Liver (tissue), 9 donors: Measurements from ENCODE around the gene MAP2K7. TPM values are rescaled to one million over a fixed set of nuclear protein-coding genes. Genes with fewer than 3 reads are reported as not detected.

Experiments used
- DNase-seq: peaks from one replicate; pipeline ENCODE4 v3.0.0-alpha.2; 2017; ENCODE audit warnings: low spot score
- H3K27ac ChIP-seq, 2 donors: one replicate each; pipeline ENCODE4 v1.7.0; 2013; ENCODE audit warnings: inconsistent platforms in 2 of 2, low read length in 2 of 2, control low read depth in 1 of 2, low read depth in 1 of 2, mild to moderate bottlenecking in 1 of 2
- H3K27me3 ChIP-seq, 4 donors: one replicate each; pipeline versions ENCODE4 v1.6.1 to v1.7.0; 2013; ENCODE audit warnings: low read length in 3 of 4, inconsistent platforms in 1 of 4, mild to moderate bottlenecking in 1 of 4, moderate library complexity in 1 of 4; ENCODE audit not compliant: control insufficient read depth in 4 of 4, insufficient read depth in 4 of 4
- H3K36me3 ChIP-seq, 4 donors: one replicate each; pipeline versions ENCODE4 v1.6.1 to v1.7.0; 2013; ENCODE audit warnings: low read length in 3 of 4, mild to moderate bottlenecking in 3 of 4, low read depth in 1 of 4, moderate library complexity in 1 of 4; ENCODE audit not compliant: control insufficient read depth in 4 of 4, insufficient read depth in 3 of 4
- H3K4me1 ChIP-seq, 4 donors: one replicate each; pipeline versions ENCODE4 v1.6.1 to v1.7.0; 2013; ENCODE audit warnings: low read length in 3 of 4, mild to moderate bottlenecking in 3 of 4, moderate library complexity in 1 of 4; ENCODE audit not compliant: control insufficient read depth in 4 of 4, insufficient read depth in 4 of 4
- H3K4me3 ChIP-seq, 3 donors: one replicate each; pipeline versions ENCODE4 v1.6.1 to v1.7.0; 2013; ENCODE audit warnings: low read length in 3 of 3, control low read depth in 1 of 3, low read depth in 1 of 3, mild to moderate bottlenecking in 1 of 3
- H3K9ac ChIP-seq, 2 donors: one replicate each; pipeline ENCODE4 v1.7.0; 2013; ENCODE audit warnings: low read length in 2 of 2, mild to moderate bottlenecking in 2 of 2, moderate library complexity in 2 of 2, control low read depth in 1 of 2, low read depth in 1 of 2
- H3K9me3 ChIP-seq, 4 donors: one replicate each; pipeline versions ENCODE4 v1.6.1 to v1.7.0; 2013; ENCODE audit warnings: low read length in 3 of 4; ENCODE audit not compliant: control insufficient read depth in 4 of 4
- ATF3 ChIP-seq: IDR thresholded peaks from 2 replicates; pipeline ENCODE4 v1.6.1; 2016; ENCODE audit warnings: antibody characterized with exemption
- CTCF ChIP-seq: fragments of 150-350 bp; IDR thresholded peaks from 2 replicates; pipeline ENCODE4 v1.5.1; 2017; ENCODE audit warnings: improper control_type of control experiment, low read depth, low read length; ENCODE audit not compliant: missing input control
- FOXA1 ChIP-seq: IDR thresholded peaks from 2 replicates; pipeline ENCODE4 v1.6.1; 2016; ENCODE audit warnings: antibody characterized with exemption
- FOXA2 ChIP-seq: IDR thresholded peaks from 2 replicates; pipeline ENCODE4 v1.6.1; 2016; ENCODE audit warnings: antibody characterized with exemption
- GABPA ChIP-seq, 2 donors: IDR thresholded peaks in 1 of 2; conservative IDR thresholded peaks in 1 of 2; 2 replicates each; pipeline ENCODE4 v1.6.1; 2016; ENCODE audit warnings: antibody characterized with exemption in 2 of 2, mild to moderate bottlenecking in 1 of 2, moderate library complexity in 1 of 2
- HNF4A ChIP-seq, 2 donors: conservative IDR thresholded peaks; 2 replicates each; pipeline ENCODE4 v1.6.1; 2016; ENCODE audit warnings: antibody characterized with exemption in 2 of 2, mild to moderate bottlenecking in 2 of 2
- HNF4G ChIP-seq: IDR thresholded peaks from 2 replicates; pipeline ENCODE4 v1.6.1; 2016; ENCODE audit warnings: antibody characterized with exemption
- JUND ChIP-seq, 2 donors: IDR thresholded peaks; 2 replicates each; pipeline ENCODE4 v1.6.1; 2016; ENCODE audit warnings: antibody characterized with exemption in 2 of 2
- MAX ChIP-seq: IDR thresholded peaks from 2 replicates; pipeline ENCODE4 v1.6.1; 2016; ENCODE audit warnings: antibody characterized with exemption
- NR2F2 ChIP-seq: IDR thresholded peaks from 2 replicates; pipeline ENCODE4 v1.6.1; 2016; ENCODE audit warnings: antibody characterized with exemption
- RAD21 ChIP-seq, 2 donors: IDR thresholded peaks; 2 replicates each; pipeline ENCODE4 v1.6.1; 2016; ENCODE audit warnings: antibody characterized with exemption in 2 of 2, mild to moderate bottlenecking in 2 of 2
- REST ChIP-seq: IDR thresholded peaks from 2 replicates; pipeline ENCODE4 v1.6.1; 2016; ENCODE audit warnings: antibody characterized with exemption, mild to moderate bottlenecking
- RXRA ChIP-seq, 2 donors: IDR thresholded peaks; 2 replicates each; pipeline ENCODE4 v1.6.1; 2017 to 2018; ENCODE audit warnings: antibody characterized with exemption in 2 of 2, mild to moderate bottlenecking in 1 of 2
- SP1 ChIP-seq: IDR thresholded peaks from 2 replicates; pipeline ENCODE4 v1.6.1; 2018; ENCODE audit warnings: antibody characterized with exemption, mild to moderate bottlenecking
- TAF1 ChIP-seq: conservative IDR thresholded peaks from 2 replicates; pipeline ENCODE4 v1.6.1; 2016; ENCODE audit warnings: antibody characterized with exemption, mild to moderate bottlenecking
- YY1 ChIP-seq: IDR thresholded peaks from 2 replicates; pipeline ENCODE4 v1.6.1; 2016; ENCODE audit warnings: antibody characterized with exemption, mild to moderate bottlenecking
- ZBTB33 ChIP-seq: IDR thresholded peaks from 2 replicates; pipeline ENCODE4 v1.6.1; 2016; ENCODE audit warnings: antibody characterized with exemption
- WGBS: extraction: QIAGEN DNeasy Blood & Tissue Kit; methylation state at CpG from one replicate; pipeline ENCODE4 v1.1.7; 2013; 5-methylcytosine and 5-hydroxymethylcytosine counted together
- polyA plus RNA-seq, 2 donors: library from polyadenylated mRNA; stranded (reverse) in 1 of 2; unstranded in 1 of 2; fragments of 200-250 nt in 1 of 2; fragments of >200 nt in 1 of 2; fragmentation: Nextera tagmentation in 1 of 2; extraction: Ambion mirVana in 1 of 2; gene quantifications; one replicate each; pipeline versions ENCODE4 v1.2.1 to v1.2.3, GENCODE V29; 2013 to 2015
- total RNA-seq, 2 donors: library from RNA; depleted of rRNA; stranded (reverse); fragments of >200 nt; gene quantifications; one replicate each; pipeline ENCODE4 v1.2.3, GENCODE V29; 2014
- donor health status: healthy.
- donor health status: healthy.
- donor health status: healthy.
- donor health status: healthy.
- donor health status: healthy.

MAP2K7 gene
- total and polyA plus RNA-seq, 4 donors, result 3.0 to 11.7 (median 9.5) TPM

- no peak overlapping the region for H3K27ac ChIP-seq
- H3K9me3 ChIP-seq, result no peaks in the 10 kb centered on the region
- H3K9ac ChIP-seq, result no peak overlapping the region
- H3K27me3 ChIP-seq, result no peaks in the 10 kb centered on the region
- DNase-seq, result no peak
- H3K4me1 ChIP-seq, result peaks cover 5 to 12% (median 6%) of the 10 kb centered on the region in 4 donors
- TF ChIP-seq YY1 (no peak), ATF3 (no peak), GABPA (IDR thresholded peaks at IDR 0.05 in 1 of 2, conservative IDR thresholded peaks at IDR 0.05 in 1 of 2) (no peak), MAX (no peak)
- 93% methylated on average over 26 of the region's 26 CpGs for WGBS
- H3K4me3 ChIP-seq, result no peak overlapping the region
- no peaks in the 10 kb centered on the region for H3K36me3 ChIP-seq
Measured at GRCh38 chr19:7855426-7856108, 48.1 kb upstream of the MAP2K7 start.

- Histone ChIP-seq H3K4me3 (no peak overlapping the region), H3K36me3 (no peaks in the 10 kb centered on the region), H3K27ac (no peak overlapping the region), H3K9ac (no peak overlapping the region), H3K27me3 (no peaks in the 10 kb centered on the region), H3K9me3 (no peaks in the 10 kb centered on the region), H3K4me1 (peaks cover 5 to 12% (median 6%) of the 10 kb centered on the region in 4 donors)
- no peak for DNase-seq
- 93% methylated on average over 16 of the region's 16 CpGs for WGBS
- TF ChIP-seq HNF4G (no peak), FOXA1 (no peak), YY1 (no peak), RAD21 (IDR thresholded peaks at IDR 0.05) (no peak), REST (no peak), RXRA (IDR thresholded peaks at IDR 0.05) (no peak)
Measured at GRCh38 chr19:7856109-7856591, 47.5 kb upstream of the MAP2K7 start.

GRCh38 chr19:7856679-7857663 is 46.7 kb upstream of the MAP2K7 start:
- no peaks in the 10 kb centered on the region for H3K9me3 ChIP-seq
- WGBS, result 92% methylated on average over 38 of the region's 38 CpGs
- H3K4me3 ChIP-seq, result no peak overlapping the region
- no peak overlapping the region for H3K27ac ChIP-seq
- H3K4me1 ChIP-seq, result peaks cover 5 to 17% (median 7%) of the 10 kb centered on the region in 4 donors
- TF ChIP-seq TAF1 (no peak), ATF3 (no peak), JUND (IDR thresholded peaks at IDR 0.05) (no peak), SP1 (no peak), CTCF (no peak), RXRA (IDR thresholded peaks at IDR 0.05) (no peak), YY1 (no peak), MAX (no peak), ZBTB33 (no peak), HNF4A (conservative IDR thresholded peaks at IDR 0.05) (no peak), FOXA2 (no peak), HNF4G (no peak), NR2F2 (no peak), RAD21 (IDR thresholded peaks at IDR 0.05) (no peak)
- H3K27me3 ChIP-seq, result no peaks in the 10 kb centered on the region
- H3K9ac ChIP-seq, result no peak overlapping the region
- no peak for DNase-seq
- H3K36me3 ChIP-seq, result no peaks in the 10 kb centered on the region
